ENCODE measurements around the gene RASEF. TPM values are rescaled to one million over a fixed set of nuclear protein-coding genes. Genes with fewer than 3 reads are reported as not detected.

RASEF gene
- total and polyA plus RNA-seq, 2 donors (not counting 3 experiments of a cell fraction or from before 2014, with no cell fraction given) = 0.11 TPM; not detected in 1

DNA sequence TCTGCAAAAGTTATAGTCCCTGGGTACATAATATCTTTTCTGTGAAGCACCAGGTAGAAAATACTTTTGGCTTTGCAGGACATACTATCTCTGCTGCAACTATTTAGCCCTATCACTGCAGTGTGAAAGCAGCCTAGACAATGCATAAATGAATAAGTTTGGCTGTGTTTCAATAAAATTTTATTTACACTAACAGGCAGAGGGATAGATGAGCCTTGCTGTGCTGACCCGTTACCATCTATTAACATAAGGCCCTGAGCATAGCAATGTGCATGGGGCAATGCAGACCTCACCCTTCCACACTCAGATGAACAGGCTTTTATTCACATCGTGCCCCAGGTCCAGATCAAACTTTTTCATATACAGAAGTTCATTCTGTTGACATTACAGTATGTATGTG is 27.8 kb downstream of the RASEF start:
- Histone ChIP-seq H3K79me2 (ENCODE audit: control insufficient read depth, insufficient read depth, low read length) (no peaks in the 10 kb centered on the region), H3K27ac (ENCODE audit: insufficient read depth, low read depth, low read length) (no peak overlapping the region), H3K9ac (replicated peaks; ENCODE audit: extremely low read depth, insufficient read depth, low read length) (no peak overlapping the region), H3K27me3 (ENCODE audit: control insufficient read depth in 2 of 2, insufficient read depth in 2 of 2, low read length in 2 of 2) (no peaks in the 10 kb centered on the region), H3K4me2 (ENCODE audit: insufficient read depth, low read length) (no peak overlapping the region), H3K36me3 (ENCODE audit: control insufficient read depth in 2 of 2, extremely low read depth in 1 of 2, insufficient read depth in 2 of 2, low read length in 2 of 2) (no peaks in the 10 kb centered on the region), H3K4me3 (replicated peaks in 1 of 3; ENCODE audit: insufficient read depth in 1 of 3, low read depth in 1 of 3, low read length in 3 of 3) (no peak overlapping the region), H2AFZ (ENCODE audit: low read depth, low read length) (no peak overlapping the region), H3K4me1 (ENCODE audit: control insufficient read depth, extremely low read depth, insufficient read depth, low read length) (no peaks in the 10 kb centered on the region), H3K9me3 (replicated peaks; ENCODE audit: control insufficient read depth, insufficient read depth, low read length) (no peaks in the 10 kb centered on the region), H4K20me1 (replicated peaks; ENCODE audit: control insufficient read depth, extremely low read depth, insufficient read depth, low read length) (no peaks in the 10 kb centered on the region), H3K9me1 (replicated peaks; ENCODE audit: control insufficient read depth, extremely low read depth, insufficient read depth, low read length) (no peaks in the 10 kb centered on the region)
- intact Hi-C loops (cut with micrococcal nuclease) = no loop called here
- no TSS peak for BruUV-seq (replicated peaks)
- DNase-seq (ENCODE audit: low read depth, low spot score) (no peak), FAIRE-seq (no peak)
- dilution Hi-C loops (cut with MboI; ENCODE audit: extremely low pct_ligation_motif_present, low sequenced_read_pairs) = no loop called here
- CTCF ChIA-PET = no interaction called here
- TF ChIP-seq FOS (IDR thresholded peaks at IDR 0.05; ENCODE audit: borderline replicate concordance, insufficient read depth, low read length) (no peak), POLR2AphosphoS5 (IDR thresholded peaks at IDR 0.05; ENCODE audit: insufficient read depth, low read depth, low read length) (no peak), MYC (IDR thresholded peaks at IDR 0.05; ENCODE audit: low read depth, low read length) (no peak), JUN (IDR thresholded peaks at IDR 0.05; ENCODE audit: borderline replicate concordance, insufficient read depth, insufficient read length, low read depth) (no peak), EZH2 (IDR thresholded peaks at IDR 0.05; ENCODE audit: borderline replicate concordance, low read depth, low read length, severe bottlenecking) (no peak), POLR2A (IDR thresholded peaks at IDR 0.05; ENCODE audit: low read depth, low read length) (no peak), GATA2 (IDR thresholded peaks at IDR 0.05; ENCODE audit: insufficient read depth, insufficient read length, low read depth, low read length) (no peak)
- TF ChIP-seq, protein P1, sequence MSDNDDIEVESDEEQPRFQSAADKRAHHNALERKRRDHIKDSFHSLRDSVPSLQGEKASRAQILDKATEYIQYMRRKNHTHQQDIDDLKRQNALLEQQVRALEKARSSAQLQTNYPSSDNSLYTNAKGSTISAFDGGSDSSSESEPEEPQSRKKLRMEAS (IDR thresholded peaks at IDR 0.05; ENCODE audit: insufficient read depth, insufficient read length) = no peak
- TF ChIP-seq, protein P2, sequence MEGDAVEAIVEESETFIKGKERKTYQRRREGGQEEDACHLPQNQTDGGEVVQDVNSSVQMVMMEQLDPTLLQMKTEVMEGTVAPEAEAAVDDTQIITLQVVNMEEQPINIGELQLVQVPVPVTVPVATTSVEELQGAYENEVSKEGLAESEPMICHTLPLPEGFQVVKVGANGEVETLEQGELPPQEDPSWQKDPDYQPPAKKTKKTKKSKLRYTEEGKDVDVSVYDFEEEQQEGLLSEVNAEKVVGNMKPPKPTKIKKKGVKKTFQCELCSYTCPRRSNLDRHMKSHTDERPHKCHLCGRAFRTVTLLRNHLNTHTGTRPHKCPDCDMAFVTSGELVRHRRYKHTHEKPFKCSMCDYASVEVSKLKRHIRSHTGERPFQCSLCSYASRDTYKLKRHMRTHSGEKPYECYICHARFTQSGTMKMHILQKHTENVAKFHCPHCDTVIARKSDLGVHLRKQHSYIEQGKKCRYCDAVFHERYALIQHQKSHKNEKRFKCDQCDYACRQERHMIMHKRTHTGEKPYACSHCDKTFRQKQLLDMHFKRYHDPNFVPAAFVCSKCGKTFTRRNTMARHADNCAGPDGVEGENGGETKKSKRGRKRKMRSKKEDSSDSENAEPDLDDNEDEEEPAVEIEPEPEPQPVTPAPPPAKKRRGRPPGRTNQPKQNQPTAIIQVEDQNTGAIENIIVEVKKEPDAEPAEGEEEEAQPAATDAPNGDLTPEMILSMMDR (IDR thresholded peaks at IDR 0.05; ENCODE audit: extremely low read depth in 1 of 2, insufficient read depth in 1 of 2, low read depth in 1 of 2, low read length in 2 of 2) = no peak
- POLR2A ChIA-PET = no interaction called here
